ENCODE data around the gene VSX1.

- TF ChIP-seq CTCF (IDR thresholded peaks at IDR 0.05) (no peak), POLR2A (IDR thresholded peaks at IDR 0.05) (no peak), POLR2AphosphoS5 (IDR thresholded peaks at IDR 0.05) (no peak), EP300 (IDR thresholded peaks at IDR 0.05) (no peak)
Observed at GRCh38 chr20:25056690-25057233, 25.2 kb downstream of the VSX1 start.

Data from upper lobe of left lung (tissue), 4 donors.